CD8-positive, alpha-beta memory T cell (primary cell): ENCODE results near the gene SMPD4. TPM values are rescaled to one million over a fixed set of nuclear protein-coding genes. Genes with fewer than 3 reads are reported as not detected.
"Not testable (repeated sequence)": the region's sequence is repeated elsewhere in the genome, so short reads cannot be mapped to it uniquely, and the experiment has no call there.

Source experiments
- CTCF ChIA-PET: fragments of 350-600 bp; sonication (Branson Sonifier 250); formaldehyde crosslinking; loops from one replicate; lab custom pipeline; 2021; ENCODE audit warnings: antibody characterized with exemption; lab: Charles Lee
- POLR2A ChIA-PET: fragments of 350-600 bp; sonication (Branson Sonifier 250); formaldehyde crosslinking; loops from one replicate; lab custom pipeline; 2021; ENCODE audit warnings: antibody characterized with exemption; lab: Charles Lee
- DNase-seq, 5 donors: peaks; one replicate each; pipeline versions ENCODE4 v3.0.0 to v3.0.0-alpha.2; 2020 to 2022; ENCODE audit warnings: mixed read lengths in 1 of 5
- H3K27ac ChIP-seq: one replicate; pipeline ENCODE4 v1.7.0; 2013; ENCODE audit warnings: low read depth, mild to moderate bottlenecking, low read length, moderate library complexity
- H3K27me3 ChIP-seq: 2 replicates; pipeline ENCODE4 v1.7.0; 2013; ENCODE audit warnings: low read length, mild to moderate bottlenecking; ENCODE audit not compliant: insufficient read depth, poor library complexity, severe bottlenecking
- H3K36me3 ChIP-seq: 2 replicates; pipeline ENCODE4 v1.7.0; 2013; ENCODE audit warnings: mild to moderate bottlenecking, low read length, moderate library complexity; ENCODE audit not compliant: insufficient read depth
- H3K4me1 ChIP-seq: 2 replicates; pipeline ENCODE4 v1.7.0; 2013; ENCODE audit warnings: mild to moderate bottlenecking, low read length, moderate library complexity; ENCODE audit not compliant: insufficient read depth
- H3K4me3 ChIP-seq: 2 replicates; pipeline ENCODE4 v1.7.0; 2013; ENCODE audit warnings: mild to moderate bottlenecking, low read length
- H3K9me3 ChIP-seq: 2 replicates; pipeline ENCODE4 v1.7.0; 2013; ENCODE audit warnings: mild to moderate bottlenecking, low read length
- H3K27ac Mint-ChIP-seq, 8 donors: one replicate each; pipeline ENCODE4 v1.8.0; 2020 to 2021; ENCODE audit warnings: mixed read lengths in 8 of 8, mild to moderate bottlenecking in 6 of 8, inconsistent platforms in 3 of 8, moderate library complexity in 3 of 8
- H3K27me3 Mint-ChIP-seq, 2 donors: one replicate each; pipeline ENCODE4 v1.8.0; 2020 to 2021; ENCODE audit warnings: mixed read lengths in 2 of 2, mild to moderate bottlenecking in 1 of 2, moderate library complexity in 1 of 2
- H3K36me3 Mint-ChIP-seq, 3 donors: one replicate each; pipeline ENCODE4 v1.8.0; 2020 to 2021; ENCODE audit warnings: mixed read lengths in 3 of 3, inconsistent platforms in 1 of 3, mild to moderate bottlenecking in 1 of 3
- H3K4me1 Mint-ChIP-seq, 3 donors: one replicate each; pipeline ENCODE4 v1.8.0; 2020 to 2021; ENCODE audit warnings: mixed read lengths in 3 of 3, inconsistent platforms in 1 of 3, mild to moderate bottlenecking in 1 of 3
- H3K4me3 Mint-ChIP-seq, 7 donors: one replicate each; pipeline ENCODE4 v1.8.0; 2020 to 2021; ENCODE audit warnings: mixed read lengths in 7 of 7, mild to moderate bottlenecking in 6 of 7, moderate library complexity in 4 of 7, inconsistent platforms in 2 of 7
- H3K9me3 Mint-ChIP-seq, 5 donors: one replicate each; pipeline ENCODE4 v1.8.0; 2020 to 2022; ENCODE audit warnings: mixed read lengths in 5 of 5, mild to moderate bottlenecking in 3 of 5, moderate library complexity in 2 of 5, inconsistent platforms in 1 of 5
- polyA plus RNA-seq: library from polyadenylated mRNA; unstranded; fragments of 300-500 nt; fragmentation: Illumina TruSeq; gene quantifications from one replicate; pipeline ENCODE4 v1.2.3, GENCODE V29; 2021
- total RNA-seq, 2 experiments: library from RNA; stranded (reverse); gene quantifications; one replicate each; pipeline ENCODE4 v1.2.3, GENCODE V29; 2021

SMPD4 gene
- total and polyA plus RNA-seq, 3 experiments from 2014 or later, result 43.2 to 113 (median 111) TPM

DNA sequence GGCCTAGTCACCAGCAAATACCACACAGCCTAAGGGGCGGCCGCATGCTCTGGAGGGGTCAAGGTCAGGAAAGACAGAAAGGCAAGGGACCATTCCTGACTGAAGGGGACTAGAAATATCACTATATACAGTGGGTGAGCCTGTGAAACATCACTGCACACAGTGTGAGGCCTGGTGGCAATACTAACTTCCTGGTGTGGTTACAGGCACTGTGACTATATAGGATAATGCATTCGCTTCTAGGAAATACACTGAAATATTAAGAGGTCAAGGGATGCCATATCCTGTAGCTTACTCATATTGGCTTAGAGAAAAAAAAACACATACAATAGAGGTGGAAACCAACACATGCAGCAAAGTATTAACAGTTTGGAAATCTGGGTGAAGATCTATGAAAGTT is 12.2 kb downstream of the SMPD4 start:
- H3K27ac Mint-ChIP-seq, result not testable (repeated sequence)

DNA sequence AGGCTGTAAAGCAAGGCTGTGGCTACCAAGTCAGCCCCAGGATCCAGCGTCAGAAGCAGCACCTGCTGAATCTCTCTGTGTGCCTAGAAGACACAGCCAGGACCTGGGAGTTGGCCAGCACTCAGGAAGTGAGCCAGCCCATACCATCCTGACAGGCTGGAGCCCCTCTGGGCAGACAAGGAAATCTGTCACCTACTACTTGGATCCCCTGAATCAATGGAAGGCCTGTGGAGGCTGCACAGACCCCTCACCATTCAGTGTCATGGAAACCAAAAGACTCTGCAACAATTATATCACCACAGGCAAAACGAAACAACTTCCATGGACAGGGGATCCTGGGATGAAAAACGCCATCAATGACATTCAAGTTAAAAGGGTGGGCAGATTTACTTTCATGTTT is 14.8 kb downstream of the SMPD4 start:
- H3K27ac ChIP-seq, H3K27me3 Mint-ChIP-seq, H3K9me3 ChIP-seq, H3K9me3 Mint-ChIP-seq, DNase-seq, H3K4me3 ChIP-seq, POLR2A ChIA-PET, CTCF ChIA-PET, H3K4me3 Mint-ChIP-seq, H3K4me1 ChIP-seq, H3K4me1 Mint-ChIP-seq, H3K27me3 ChIP-seq: not testable (repeated sequence)
- Mint-ChIP-seq H3K36me3 (peaks cover 9 to 78% (median 15%) of the 10 kb centered on the region in 3 donors), H3K27ac (peak overlapping the region in 1 of 8 donors; percentile 54)
- peaks cover 11% of the 10 kb centered on the region for H3K36me3 ChIP-seq

More for the DNA sequence above, 12.2 kb downstream of the SMPD4 start:
- H3K27me3 ChIP-seq, H3K4me1 ChIP-seq, H3K9me3 Mint-ChIP-seq, H3K4me1 Mint-ChIP-seq, H3K9me3 ChIP-seq, H3K36me3 ChIP-seq, H3K27ac ChIP-seq, H3K27me3 Mint-ChIP-seq, H3K4me3 ChIP-seq, CTCF ChIA-PET, POLR2A ChIA-PET, H3K4me3 Mint-ChIP-seq, DNase-seq: not testable (repeated sequence)
- H3K36me3 Mint-ChIP-seq, result peaks cover 9 to 83% (median 17%) of the 10 kb centered on the region in 3 donors

DNA sequence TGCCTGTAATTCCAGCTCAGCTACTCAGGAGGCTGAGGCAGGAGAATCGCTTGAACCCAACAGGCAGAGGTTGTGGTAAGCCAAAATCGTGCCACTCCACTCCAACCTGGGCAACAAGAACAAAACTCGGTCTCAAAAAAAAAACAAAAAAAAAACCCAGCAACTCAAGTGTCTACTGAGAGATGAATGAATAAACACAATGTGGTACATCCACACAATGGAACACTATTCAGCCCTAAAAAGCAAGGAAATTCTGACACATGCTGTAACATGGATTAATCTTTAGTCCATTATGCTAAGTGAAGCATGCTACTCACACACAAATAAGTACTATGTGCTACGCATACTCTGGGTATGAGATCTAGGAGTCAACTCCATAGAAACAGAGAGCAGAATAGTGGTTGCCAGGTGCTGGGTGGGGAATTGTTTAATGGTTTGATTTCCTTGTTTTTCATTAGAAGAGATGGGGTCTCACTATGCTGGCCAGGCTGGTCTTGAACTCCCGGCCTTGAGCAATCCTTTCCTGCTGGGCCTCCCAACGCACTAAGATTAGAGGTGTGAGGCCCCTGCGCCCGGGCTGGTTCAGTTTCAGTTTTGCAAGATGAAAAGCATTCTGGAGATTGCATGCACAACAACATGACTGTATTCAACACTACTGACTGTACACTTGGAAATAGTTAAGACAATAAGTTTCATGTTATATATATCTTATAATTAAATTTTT is 15.9 kb downstream of the SMPD4 start:
- H3K36me3 Mint-ChIP-seq, result peaks cover 9 to 80% (median 15%) of the 10 kb centered on the region in 3 donors
- ChIA-PET CTCF (no interaction called here), POLR2A (no interaction called here)
- H3K4me3 ChIP-seq, result no peak overlapping the region
- no peak overlapping the region for H3K27ac ChIP-seq
- H3K4me3 Mint-ChIP-seq, result no peak overlapping the region
- H3K9me3 Mint-ChIP-seq, result no peaks in the 10 kb centered on the region
- no peaks in the 10 kb centered on the region for H3K9me3 ChIP-seq
- peak overlapping the region in 1 of 8 donors; percentile 15 for H3K27ac Mint-ChIP-seq
- H3K27me3 Mint-ChIP-seq, result no peaks in the 10 kb centered on the region
- peaks cover 11% of the 10 kb centered on the region for H3K36me3 ChIP-seq
- H3K27me3 ChIP-seq, result no peaks in the 10 kb centered on the region
- peaks cover 0 to 1% (median 0%) of the 10 kb centered on the region in 3 donors for H3K4me1 Mint-ChIP-seq
- no peak for DNase-seq
- no peaks in the 10 kb centered on the region for H3K4me1 ChIP-seq

DNA sequence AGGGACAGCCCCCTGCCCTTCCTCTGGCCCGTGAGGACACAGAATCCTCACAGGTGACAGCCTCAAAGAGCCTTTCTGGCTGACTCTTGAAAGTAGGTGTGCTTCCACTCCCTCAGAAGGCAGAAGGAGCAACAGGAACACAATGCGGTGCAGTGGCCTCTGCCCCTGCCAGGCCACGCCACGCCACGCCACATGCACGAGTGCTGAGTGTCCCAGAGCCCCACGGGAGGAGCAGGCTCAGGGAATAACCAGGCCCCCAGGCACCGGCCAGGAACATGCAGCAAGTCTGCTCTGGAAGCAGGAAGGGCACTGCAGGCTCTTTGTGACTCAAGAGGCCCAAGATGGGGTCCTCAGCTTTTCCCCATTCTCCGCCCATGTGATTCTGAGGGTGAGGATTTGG is 18.4 kb downstream of the SMPD4 start:
- ChIA-PET POLR2A (no interaction called here), CTCF (no interaction called here)
- Histone ChIP-seq H3K36me3 (peaks cover 11% of the 10 kb centered on the region), H3K4me3 (no peak overlapping the region), H3K9me3 (no peaks in the 10 kb centered on the region), H3K27me3 (no peaks in the 10 kb centered on the region), H3K4me1 (no peaks in the 10 kb centered on the region), H3K27ac (no peak overlapping the region)
- Mint-ChIP-seq H3K4me1 (peaks cover 0 to 7% (median 4%) of the 10 kb centered on the region in 3 donors), H3K27ac (peak overlapping the region in 1 of 8 donors; percentile 50), H3K9me3 (no peaks in the 10 kb centered on the region), H3K4me3 (no peak overlapping the region), H3K27me3 (no peaks in the 10 kb centered on the region), H3K36me3 (peaks cover 9 to 81% (median 13%) of the 10 kb centered on the region in 3 donors)
- DNase-seq, result no peak

DNA sequence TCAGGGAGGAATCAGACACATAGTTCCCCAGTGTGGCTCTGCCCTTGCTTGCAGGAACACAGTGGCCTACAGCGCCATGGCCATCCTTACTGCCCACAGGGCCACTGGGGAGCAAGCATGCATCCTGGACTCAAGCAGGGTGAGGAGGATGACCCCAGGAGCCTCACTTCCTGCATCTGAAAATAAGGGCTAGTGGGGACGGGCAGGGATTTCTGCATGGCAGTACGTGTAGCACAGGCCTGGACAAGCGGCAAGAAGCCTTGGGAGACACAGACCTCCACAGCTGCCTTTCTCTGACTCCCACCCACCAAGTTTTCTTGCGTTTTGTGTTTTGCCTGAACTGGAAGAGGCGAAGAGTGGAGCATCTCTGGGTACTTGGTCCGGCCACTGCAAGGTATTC is 18.9 kb downstream of the SMPD4 start:
- peaks cover 8 to 78% (median 9%) of the 10 kb centered on the region in 3 donors for H3K36me3 Mint-ChIP-seq

DNA sequence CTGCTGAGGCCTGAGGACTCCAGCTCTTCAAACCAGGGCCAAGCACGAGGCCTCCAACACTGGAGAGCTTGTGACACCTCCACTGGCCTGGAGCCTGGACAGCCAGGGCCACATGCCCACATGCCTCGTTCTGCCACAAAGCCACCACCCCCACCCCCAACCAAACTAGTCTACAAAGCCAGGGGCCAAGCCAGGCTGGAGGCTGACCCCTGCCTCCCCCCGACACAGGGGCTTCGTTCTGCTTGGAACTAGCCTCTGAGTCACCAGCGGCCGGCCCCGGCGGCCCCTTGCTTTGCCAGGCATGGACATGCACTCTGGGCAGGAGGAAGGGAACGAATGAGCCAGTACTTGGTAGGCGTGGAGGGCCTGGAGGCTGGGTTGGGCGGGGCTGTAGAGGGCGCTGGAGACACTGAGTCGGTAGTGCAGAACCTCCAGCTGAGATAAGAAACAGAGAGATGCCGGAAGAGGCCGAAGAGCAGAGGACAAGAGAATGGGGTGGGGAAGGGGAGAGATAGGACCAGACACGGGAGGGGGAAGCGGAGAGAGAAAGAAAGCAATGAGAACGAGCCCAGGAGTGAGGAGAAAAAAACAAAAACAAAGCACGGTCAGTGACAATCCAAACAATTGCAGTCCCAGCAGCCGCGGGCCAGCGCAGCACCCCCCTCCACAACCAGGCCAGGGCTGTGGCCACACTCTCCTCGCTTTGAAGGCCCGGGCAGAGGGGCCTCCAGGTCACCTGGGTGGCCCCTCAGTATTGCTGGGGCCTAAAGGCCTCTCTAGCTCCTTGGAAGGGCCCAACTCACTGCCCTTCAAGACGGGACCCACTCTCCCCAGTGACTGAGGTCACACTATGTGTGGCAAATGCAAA is 20.3 kb downstream of the SMPD4 start:
- H3K9me3 ChIP-seq, H3K27me3 ChIP-seq, H3K9me3 Mint-ChIP-seq, POLR2A ChIA-PET, H3K27me3 Mint-ChIP-seq, H3K4me3 ChIP-seq, H3K27ac ChIP-seq, H3K36me3 ChIP-seq, CTCF ChIA-PET, H3K4me3 Mint-ChIP-seq, DNase-seq, H3K4me1 ChIP-seq: not testable (repeated sequence)
- peak overlapping the region in 1 of 8 donors; percentile 21 for H3K27ac Mint-ChIP-seq
- peaks cover 6 to 73% (median 9%) of the 10 kb centered on the region in 3 donors for H3K36me3 Mint-ChIP-seq
- H3K4me1 Mint-ChIP-seq, result peaks cover 0 to 11% (median 5%) of the 10 kb centered on the region in 3 donors

More for the DNA sequence above, 18.9 kb downstream of the SMPD4 start:
- DNase-seq, H3K4me3 Mint-ChIP-seq, H3K27ac ChIP-seq, H3K4me1 ChIP-seq, CTCF ChIA-PET, H3K9me3 ChIP-seq, H3K9me3 Mint-ChIP-seq, H3K27me3 ChIP-seq, H3K4me3 ChIP-seq, POLR2A ChIA-PET, H3K27me3 Mint-ChIP-seq: not testable (repeated sequence)
- peaks cover 0 to 11% (median 5%) of the 10 kb centered on the region in 3 donors for H3K4me1 Mint-ChIP-seq
- H3K36me3 ChIP-seq, result peaks cover 11% of the 10 kb centered on the region
- H3K27ac Mint-ChIP-seq, result peak overlapping the region in 1 of 8 donors; percentile 50

DNA sequence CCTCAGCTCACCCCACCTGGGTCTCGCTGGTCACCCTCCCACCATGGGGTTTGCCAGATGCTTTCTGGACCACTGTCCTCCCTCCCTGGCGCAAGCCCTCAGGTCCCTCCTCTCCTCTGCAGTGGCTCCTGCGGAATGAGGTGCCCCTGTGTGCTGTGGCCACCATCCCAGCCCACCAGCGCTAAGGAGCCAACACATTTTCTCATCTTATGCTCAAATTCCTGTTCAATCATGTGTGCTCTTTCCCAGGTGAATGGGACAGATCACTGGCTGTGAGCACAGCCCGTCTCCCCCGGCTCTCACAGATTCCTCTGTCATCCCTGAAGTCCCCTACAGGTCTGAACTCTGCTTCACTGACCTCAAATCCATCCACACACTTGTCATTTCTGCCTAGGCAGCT is 21.3 kb downstream of the SMPD4 start:
- Histone ChIP-seq H3K27me3 (no peaks in the 10 kb centered on the region), H3K36me3 (peaks cover 3% of the 10 kb centered on the region), H3K9me3 (no peaks in the 10 kb centered on the region), H3K4me3 (no peak overlapping the region), H3K27ac (no peak overlapping the region), H3K4me1 (no peaks in the 10 kb centered on the region)
- Mint-ChIP-seq H3K27me3 (no peaks in the 10 kb centered on the region), H3K9me3 (no peaks in the 10 kb centered on the region), H3K27ac (no peak overlapping the region), H3K36me3 (peaks cover 2 to 73% (median 4%) of the 10 kb centered on the region in 3 donors), H3K4me1 (peaks cover 0 to 11% (median 5%) of the 10 kb centered on the region in 3 donors), H3K4me3 (no peak overlapping the region)
- POLR2A ChIA-PET, result no interaction called here
- DNase-seq, result no peak
- CTCF ChIA-PET, result no interaction called here

DNA sequence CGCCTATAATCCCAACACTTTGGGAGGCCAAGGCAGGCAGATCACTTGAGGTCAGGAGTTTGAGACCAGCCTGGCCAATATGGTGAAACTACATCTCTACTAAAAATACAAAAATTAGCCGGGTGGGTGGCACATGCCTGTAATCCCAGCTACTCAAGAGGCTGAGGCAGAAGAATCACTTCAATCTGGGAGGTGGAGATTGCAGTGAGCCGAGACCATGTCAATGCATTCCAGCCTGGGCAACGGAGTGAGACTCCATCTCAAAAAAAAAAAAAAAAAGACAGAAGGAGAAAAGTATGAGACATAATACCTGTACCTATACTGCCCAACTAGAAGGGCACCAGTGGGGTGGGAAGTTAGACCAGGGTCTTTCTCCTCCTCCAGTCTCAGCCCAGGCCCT is 22.0 kb downstream of the SMPD4 start:
- POLR2A ChIA-PET, result not testable (repeated sequence)

More for the DNA sequence above, 22.0 kb downstream of the SMPD4 start:
- H3K27me3 Mint-ChIP-seq, H3K27ac ChIP-seq, H3K4me1 ChIP-seq, CTCF ChIA-PET, H3K9me3 ChIP-seq, H3K36me3 ChIP-seq, H3K9me3 Mint-ChIP-seq, DNase-seq, H3K27me3 ChIP-seq, H3K4me3 Mint-ChIP-seq, H3K4me3 ChIP-seq: not testable (repeated sequence)
- H3K36me3 Mint-ChIP-seq, result peaks cover under 1 to 74% (median 1%) of the 10 kb centered on the region in 3 donors
- H3K27ac Mint-ChIP-seq, result peak overlapping the region in 1 of 8 donors; percentile 85
- H3K4me1 Mint-ChIP-seq, result peaks cover 0 to 11% (median 5%) of the 10 kb centered on the region in 3 donors
